CD4-positive, alpha-beta T cell treated with Interleukin-4 for 1 hour (primary cell): Measurements from ENCODE around the gene ATP10A.
"Not testable (repeated sequence)": the region's sequence is repeated elsewhere in the genome, so short reads cannot be mapped to it uniquely, and the experiment has no call there.

Experiments
- DNase-seq, 2 donors: peaks; one replicate each; pipeline ENCODE4 v3.0.0-alpha.2; 2020 to 2022

ATP10A gene

DNA sequence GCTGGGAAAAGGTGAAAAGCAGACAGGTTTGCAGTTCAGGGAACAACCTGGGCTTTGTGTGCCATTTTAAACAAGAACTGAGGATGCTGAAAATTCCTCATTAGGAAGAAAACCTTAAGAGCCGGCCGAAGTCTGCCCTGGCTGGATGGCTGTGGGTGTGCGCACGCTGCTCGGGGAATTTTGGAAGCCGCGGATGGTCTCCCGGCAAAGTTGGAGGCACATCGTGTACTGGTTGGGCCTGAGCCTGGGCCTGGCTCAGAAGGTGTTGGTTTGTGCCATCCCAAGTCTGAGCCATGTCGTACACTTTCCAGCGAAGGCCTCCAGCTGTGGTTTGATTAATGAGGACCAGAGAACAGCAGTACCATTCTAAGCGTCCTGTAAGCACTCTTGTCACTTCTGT, 188.2 kb downstream of the ATP10A start:
- no peak for DNase-seq

DNA sequence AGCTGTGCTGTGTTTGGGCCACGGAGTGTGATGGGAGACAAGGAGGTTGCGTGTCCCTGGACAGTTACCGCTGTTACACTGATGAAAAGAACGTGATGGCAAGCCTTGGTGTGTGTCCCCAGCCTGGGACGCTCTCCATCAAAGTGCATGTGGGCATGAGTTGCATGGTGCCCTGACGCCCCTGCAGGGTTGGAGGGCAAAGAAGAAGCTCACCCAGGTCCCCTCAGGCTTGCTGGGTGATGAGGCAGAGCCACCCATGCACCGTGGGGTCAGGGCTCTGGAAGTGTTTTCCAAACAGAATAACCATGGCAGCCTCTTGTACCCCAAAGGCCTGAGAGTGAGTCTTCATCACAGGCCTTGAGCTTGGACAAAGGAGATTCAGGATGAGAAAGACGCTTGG, 189.2 kb downstream of the ATP10A start:
- no peak for DNase-seq

DNA sequence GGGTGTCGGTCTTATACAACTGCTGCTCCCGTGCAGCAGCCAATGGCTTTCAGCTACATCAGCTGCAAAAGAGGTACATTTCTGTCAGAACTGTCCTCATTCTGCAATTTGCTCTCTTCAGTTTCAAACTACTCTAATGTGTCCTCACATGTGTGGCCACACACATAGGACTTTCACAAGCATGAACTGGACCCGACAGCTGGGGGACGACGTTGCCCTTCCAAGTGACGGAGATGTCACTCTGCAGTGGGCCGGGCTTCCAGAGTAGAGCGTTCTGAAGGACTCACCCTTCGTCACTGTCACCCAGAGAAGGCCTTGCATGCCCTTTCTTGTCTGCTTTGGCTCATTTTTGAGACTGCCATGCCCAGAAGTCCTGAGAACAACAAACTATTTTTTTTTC, 189.8 kb downstream of the ATP10A start:
- no peak for DNase-seq

DNA sequence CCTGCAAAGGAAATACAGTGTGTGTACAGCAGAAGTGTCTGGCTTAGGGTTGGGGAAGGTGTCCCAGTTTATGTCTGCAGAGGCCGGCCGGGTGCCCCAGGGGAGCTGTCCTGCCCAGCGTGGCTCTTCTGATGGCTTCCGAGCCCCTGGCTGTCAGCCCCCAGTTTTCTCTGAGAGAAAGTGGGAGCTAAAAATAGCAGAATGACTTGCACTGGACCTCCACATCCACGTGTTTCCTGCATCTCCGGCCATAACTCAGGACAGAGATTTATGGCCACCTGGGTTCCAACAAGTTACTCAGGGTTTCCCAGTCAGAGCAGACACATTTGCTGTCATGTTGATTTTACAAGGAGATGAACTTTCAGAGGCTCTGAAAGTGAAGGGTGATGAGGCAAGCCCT, 192.0 kb downstream of the ATP10A start:
- no peak for DNase-seq

DNA sequence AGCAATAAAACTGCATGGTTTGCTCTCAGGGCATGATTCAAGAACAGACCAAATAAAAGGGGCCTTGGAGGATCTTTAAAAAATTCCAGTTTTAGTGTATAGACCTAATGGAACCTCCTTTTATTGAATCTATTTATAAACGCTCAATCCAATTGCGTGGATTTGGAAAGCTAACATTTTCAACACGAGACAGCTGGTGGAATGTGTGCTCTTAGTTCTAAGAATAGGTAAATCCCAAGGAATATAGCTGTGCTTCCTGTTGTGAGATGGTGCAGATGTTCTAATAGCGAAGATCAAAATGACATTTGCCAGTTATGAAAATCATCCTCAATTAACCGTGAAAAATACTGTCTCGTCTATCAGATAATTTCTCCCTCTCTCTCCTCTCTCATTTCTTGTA, 192.5 kb downstream of the ATP10A start:
- no peak for DNase-seq

DNA sequence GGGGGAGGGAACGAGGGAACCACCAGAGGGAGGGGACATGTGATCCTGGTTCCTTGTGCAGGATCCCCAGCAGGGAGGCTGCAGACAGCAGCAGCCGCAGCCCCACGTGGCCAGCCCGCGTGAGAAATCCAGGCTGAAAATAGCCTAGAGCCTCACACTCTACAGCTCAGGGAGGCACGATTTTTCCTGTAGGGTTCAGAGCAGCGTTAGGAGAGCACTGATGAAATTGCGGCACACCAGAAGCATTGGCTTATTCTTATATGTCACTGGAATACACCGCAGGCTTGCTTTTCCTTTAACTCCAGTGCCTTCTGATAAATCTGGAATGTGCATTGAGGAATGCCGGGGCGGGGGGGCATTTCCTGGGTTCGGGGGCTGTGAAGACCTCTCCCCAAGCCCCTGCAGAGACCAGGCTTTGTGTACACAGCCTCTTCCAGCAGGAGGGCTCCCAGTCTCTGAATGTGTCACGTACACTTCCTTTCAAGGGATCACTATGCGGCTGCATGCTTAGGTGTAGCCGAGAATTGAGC, 193.0 kb downstream of the ATP10A start:
- no peak for DNase-seq

DNA sequence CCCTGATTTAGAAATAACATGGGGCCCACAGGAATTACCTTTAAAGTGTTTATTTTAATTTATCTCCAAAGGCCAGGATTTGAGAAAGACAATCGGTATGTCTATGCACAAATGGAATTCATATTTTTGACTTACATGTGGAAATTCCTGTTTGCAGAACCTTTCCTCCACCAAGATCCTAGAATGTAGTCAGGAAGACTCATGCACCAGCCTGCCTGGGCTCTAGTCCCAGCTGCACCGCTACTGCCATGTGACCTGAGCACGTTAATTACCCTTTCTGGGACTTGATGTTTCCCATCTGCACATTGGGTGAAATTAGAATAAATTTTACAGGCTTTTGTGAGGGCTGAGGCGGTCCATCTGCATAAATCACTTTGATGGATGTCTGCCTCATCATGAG, 194.2 kb downstream of the ATP10A start:
- no peak for DNase-seq

DNA sequence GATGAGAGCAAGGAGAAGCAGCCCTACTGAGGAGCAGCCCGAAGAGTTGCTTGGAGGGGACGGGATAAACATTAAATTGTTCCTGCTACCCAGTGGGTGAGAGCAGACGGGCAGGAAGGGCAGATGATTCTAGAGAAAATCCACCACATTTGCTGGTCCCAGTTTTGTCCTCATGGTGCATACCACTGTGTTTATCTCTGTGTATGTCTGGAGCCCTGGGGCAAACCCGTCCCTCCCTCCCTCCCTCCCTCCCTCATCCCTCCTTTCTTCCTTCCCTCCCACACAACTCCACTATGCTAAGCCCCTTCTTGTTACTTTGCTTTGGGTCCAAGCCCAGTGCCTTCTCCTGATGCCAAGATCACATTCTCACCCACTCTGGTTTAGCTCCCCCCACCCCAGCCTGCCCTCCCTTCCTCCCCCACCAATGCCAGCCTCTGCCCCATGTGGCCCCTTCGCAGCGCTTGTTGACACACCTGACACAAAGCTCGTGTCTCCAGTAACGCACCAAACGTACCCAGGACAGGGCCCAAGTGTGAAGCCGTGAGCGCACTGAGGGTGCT, 194.8 kb downstream of the ATP10A start:
- no peak for DNase-seq

DNA sequence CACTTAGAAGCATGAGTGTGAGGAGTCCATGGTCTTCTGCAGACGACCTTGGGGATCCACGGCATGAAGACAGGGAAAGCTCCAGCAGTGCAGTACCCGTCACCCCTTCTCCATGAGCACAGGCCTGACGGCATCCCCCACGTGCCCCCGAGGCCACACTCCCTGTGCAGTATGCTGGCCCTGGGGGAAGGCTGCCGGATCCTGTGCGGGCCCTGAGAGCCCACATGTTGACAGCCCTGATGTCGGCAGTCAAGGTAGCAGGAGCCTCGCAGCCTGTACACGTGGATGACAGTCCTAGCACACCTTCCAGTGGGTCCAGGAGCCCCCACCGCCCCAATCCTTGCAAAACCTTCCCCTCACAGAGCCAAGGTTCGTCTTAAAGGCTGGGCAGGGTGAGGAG, 195.3 kb downstream of the ATP10A start:
- no peak for DNase-seq

DNA sequence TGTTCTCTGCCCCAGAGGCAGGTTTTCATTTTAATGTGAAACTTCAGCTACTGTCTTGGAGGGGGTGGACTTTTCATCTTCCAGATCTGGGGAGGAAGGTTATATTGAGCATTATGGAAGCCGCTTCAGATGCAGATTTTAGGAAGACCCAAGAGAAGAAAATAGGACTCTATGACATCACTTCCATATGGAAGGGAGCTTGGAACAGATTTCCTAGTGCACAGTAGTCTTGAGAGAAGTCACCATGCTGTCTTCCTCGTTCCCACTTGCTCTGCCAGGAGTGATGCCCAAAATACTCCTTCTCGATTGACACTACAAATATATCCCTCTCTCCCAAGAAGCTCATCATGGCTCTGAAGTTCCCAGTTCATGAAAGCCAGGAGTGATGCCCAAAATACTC, 197.2 kb downstream of the ATP10A start:
- no peak for DNase-seq

DNA sequence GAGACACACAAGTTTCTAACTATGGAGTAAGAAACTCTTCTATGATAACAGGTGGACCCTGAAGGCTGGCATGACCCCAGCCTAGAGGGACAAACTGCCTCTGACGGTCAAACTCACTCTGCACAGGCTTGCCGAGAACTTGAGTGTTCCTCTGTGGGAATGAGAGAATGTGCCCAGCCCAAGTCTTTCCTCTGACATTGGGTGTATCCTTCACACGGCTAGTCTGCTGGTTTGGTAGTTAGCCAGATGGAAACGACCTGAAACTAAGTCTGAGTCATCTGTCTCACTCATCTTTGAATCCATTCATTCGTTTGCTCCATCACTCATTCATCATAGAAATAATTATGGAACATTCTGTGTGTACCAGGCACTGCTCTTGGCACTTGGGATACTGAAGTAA, 198.4 kb downstream of the ATP10A start:
- no peak for DNase-seq

DNA sequence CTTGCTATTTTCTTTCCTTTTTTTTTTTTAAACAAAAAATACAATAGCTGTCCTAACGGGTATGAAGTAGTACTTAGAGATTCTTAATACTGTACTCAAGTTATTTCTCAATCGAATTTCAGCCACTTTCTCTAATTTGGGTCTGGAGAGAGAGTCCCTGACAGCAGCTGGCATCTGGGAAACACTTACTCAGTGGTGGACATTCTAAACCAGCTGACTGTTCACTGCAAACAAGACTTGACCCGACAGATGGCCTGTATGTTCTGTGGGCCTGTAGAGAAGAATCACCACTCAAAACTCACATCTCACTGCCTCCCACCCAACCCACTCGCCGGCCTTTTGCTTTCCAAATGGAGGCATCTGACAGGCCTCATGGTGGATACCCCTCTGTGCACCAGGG, 199.6 kb downstream of the ATP10A start:
- no peak for DNase-seq

DNA sequence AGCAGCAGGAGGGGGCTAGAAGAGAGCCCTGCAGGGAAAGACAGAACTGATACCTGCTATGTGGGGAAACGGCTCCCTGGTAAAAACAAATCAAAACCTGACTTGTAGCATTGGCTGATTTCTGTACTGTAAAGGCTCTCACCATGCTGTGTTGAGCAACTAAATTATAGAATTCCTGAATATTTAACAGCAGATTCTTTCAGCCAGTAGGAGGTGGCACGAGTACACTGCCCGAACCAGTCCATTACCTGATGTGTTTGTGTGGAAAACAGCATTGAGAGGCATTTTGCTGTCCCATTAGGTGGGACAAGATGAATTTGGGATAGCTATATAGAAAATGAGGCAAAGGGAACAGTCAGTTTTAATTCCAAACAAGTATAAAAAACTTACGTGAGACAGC, 201.2 kb downstream of the ATP10A start:
- DNase-seq, result no peak

DNA sequence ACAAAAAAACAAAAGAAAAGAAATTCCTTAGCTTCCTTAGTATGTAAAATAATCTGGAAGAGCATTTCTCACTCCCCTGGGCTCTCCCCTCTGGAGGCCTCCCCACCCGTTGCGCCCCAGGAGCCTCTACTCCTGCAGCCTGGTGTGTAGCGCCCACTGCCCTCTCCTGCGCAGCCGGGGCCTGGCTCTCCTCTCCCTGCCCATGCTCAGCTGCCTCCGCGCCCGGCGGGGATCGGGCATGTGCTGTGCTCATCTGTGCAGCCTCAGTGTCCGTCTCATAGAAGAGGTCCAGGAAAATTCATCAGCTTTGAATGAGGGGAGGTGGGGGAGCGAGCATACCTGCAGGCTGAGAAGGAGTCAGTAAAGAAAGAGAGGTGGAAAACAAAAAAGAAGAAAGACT, 203.9 kb downstream of the ATP10A start:
- no peak for DNase-seq

DNA sequence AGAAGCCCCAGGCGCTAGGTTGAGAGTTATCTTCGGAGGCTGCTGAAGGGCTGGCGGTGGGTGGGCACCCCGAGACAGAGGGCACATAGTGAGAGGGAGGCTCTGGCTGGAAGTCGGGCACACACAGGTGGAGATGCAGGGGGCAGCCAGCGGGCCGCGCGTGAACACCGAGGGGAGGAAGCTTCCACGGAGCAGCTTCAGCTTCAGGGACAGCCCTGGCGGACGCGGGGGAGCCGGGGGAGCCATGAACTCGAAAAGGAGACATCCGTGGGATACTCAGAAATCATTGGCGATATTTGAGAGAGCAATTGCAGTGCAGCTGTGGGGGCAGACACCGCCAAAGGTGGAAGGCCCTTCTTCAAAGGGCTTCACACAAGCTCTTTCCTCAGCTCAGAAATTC, 204.6 kb downstream of the ATP10A start:
- no peak for DNase-seq

DNA sequence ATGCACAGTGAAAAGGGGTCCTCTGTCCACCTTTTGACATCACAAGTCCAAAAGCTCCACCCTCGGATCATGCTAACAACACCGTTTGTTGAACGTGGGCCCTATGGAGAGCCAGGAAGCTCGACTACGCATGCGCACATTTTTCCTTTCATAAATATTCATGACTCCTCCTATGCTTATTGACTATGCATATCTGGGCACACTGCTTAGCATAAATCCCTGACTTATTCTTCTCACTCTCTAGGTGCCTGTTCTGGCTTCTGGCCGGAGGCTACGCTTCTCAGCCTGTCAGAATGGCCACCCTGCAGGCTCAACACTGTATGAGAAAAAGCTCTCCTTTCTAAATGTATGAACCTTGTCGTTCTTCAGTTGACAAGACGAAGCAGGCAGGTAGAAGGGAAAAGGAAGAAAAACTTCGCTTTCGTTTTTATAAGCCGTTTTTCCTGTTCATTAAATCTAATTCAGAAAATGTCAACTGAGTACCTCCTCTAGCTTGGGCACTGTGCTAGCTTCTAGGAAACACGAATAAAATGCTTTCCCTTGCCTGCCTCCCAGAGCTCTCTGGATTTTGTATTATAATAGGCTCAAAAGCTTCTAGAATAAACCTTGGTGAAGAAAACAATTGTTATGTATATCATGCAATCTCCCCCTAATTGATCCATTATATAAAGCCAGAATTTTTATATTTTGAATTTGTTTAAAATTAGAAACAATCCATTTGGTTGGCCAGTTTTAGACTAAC, 207.7 kb downstream of the ATP10A start:
- DNase-seq, result no peak

DNA sequence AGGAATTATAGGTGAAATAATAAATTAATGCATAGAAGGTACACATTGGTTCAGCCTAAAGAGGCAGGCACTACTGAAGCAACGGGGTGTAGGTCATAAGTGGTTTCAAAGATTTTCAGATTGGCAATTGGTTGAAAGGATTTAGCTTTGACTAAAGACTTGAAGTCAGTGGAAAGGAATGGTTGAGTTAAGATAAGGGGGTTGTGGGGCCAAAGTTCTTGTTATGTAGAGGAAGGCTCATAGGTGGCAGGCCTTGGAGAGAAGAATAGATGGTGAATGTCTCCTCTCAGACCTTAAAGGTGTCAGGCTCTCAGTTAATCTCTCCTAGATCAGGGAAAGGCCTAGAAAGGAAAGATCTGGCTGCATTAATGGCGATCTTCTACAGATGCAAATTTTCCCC, 209.8 kb downstream of the ATP10A start:
- DNase-seq, result no peak

DNA sequence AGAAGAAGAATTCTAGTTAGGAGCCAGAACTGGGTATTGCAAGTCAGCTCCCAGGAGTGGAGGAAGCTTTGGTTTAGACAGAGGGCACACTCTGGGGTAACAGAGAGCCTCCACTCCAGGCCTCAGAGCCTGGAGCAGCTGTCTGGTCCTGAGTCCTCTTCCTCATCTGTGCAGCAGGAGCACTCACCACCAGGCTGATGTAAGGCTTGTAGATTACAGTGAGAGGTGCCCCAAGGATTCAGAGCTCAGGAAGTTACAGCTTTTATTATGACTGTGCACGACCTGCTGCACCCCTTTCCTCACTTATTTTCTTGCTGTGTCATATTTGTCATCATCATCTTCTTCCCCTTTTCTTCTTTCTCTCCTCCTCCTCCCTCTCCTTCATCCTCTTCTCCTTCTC, 210.4 kb downstream of the ATP10A start:
- no peak for DNase-seq

DNA sequence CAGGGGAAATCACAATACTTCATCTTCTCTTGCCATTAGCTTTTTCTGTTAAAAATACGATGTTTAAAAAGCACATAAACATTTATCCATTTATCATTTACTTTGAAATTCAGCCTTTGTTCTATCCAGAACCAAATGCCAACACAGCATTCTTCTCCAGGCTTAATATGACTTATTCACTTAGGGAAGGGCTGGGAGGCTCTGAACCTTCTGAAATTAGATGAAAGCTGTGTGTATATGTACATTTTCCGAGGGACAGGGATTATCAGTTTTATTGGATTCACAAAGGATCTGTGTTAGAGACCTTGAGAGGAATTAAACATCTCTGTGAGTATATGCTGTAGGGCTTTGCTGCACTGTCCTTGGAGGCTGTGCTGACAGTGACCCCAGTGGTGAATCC, 213.7 kb downstream of the ATP10A start:
- DNase-seq, result no peak

DNA sequence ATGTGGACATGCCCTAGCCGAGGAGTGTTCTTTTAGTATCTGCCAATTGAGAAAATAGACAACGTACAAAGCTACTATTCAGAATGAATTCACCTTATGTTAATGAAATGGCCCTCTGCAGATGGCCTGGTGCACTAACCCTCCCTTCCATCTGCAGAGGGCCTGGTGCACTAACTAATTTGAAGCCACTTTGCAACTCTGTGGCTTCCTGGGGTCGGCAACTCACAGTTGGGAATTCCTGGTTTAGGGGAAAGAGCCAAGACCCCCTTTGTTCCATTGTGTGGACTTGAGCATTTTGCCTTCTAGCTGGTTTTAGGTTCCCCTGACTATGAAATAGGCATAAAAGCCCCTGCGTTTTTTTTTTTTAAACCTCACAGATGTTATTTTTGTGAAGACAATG, 220.0 kb downstream of the ATP10A start:
- no peak for DNase-seq

DNA sequence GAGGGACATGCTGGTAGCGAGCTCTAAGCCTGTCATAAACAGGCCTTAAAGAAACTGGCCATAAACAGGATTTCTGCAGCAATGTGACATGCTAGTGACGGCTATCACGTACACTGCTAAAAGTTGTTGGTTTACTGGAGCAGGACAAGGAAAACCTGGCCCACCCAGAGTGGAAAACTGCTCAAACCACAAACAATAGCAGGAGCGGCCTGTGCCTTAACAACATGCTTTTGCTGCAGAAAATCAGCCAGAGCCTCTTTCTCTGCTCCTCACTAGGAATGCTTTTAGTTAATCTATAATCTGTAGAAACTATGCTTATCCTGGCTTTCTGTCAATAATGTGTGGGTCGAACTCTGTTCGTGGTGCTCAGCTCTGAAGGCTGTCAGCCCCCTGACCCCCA, 221.4 kb downstream of the ATP10A start:
- DNase-seq, result no peak

DNA sequence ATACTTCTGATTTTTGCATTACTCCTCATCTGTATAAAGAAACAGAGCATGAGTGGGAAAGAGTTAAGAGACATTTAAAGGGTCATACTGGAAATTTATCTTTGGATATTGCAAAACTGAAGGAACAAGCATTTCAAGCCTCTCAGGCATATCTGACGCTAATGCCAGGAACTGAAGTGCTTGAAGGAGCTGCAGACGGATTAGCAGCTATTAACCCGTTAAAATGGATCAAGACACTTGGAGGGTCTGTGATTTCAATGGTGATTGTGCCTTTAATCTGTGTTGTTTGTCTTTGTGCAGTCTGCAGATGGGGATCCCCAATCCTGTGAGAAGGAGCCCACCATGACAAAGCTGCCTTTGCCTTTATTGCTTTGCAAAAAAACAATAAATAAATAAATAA, 221.8 kb downstream of the ATP10A start:
- no peak for DNase-seq

DNA sequence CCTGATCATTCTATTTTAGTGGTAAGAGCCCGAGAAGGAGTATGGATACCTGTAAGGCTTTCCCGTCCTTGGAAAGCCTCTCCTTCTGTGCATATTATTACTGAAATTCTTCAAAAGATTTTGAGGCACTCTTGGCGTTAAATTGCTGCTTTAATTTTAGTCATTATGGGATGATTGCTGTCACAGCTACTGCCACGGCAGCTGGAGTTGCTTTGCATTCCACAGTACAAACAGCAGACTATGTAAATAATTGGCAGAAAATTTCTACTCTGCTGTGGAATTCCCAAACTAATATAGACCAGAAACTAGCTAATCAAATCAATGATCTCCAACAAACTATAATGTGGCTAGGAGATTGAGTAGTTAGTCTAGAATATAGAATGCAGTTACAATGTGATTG, 222.2 kb downstream of the ATP10A start:
- not testable (repeated sequence) for DNase-seq

DNA sequence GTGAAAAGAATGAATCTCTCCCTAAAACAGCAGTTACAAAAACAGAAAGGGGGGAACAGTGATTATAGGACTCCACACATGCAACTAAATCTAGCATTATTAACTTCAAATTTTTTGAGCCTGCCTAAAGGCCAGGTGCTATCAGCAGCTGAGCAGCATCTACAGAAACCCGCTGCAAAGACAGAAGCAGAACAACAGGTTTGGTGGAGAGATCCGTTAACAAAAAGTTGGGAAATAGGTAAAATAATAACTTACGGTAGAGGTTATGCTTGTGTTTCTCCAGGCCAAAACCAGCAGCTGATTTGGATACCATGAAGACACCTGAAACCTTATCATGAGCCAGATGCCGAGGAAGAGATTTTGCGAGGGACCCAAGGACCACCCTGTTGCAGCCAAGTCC, 222.7 kb downstream of the ATP10A start:
- DNase-seq, result no peak

DNA sequence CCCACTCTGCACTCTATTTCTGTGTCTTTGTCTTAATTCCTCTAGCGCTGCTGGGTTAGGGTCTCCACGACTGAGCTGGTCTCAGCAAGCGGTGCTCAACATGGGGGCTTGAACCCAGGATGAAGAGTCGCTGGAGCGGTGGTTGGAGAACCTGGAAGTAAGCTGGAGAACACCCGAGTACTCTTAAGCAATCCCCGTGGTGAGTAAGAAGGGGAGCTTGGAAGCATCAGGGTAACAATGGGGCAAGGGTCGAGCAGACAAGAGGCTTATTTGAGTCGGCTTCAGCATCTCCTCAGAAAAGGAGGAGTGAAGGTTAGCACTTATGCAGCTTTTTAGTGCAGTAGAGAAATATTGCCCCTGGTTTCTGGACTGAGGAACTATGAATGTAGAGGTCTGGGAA, 226.6 kb downstream of the ATP10A start:
- DNase-seq, result not testable (repeated sequence)
